ENCODE measurements around the gene SSMEM1.

- TF ChIP-seq CTCF (IDR thresholded peaks at IDR 0.05): no peak
- TF ChIP-seq EZH2 (IDR thresholded peaks at IDR 0.05; ENCODE audit: borderline replicate concordance, insufficient read depth, low read depth, low read length, poor library complexity, severe bottlenecking): no peak
Observed at GRCh38 chr7:130228840-130229502, 21.3 kb downstream of the SSMEM1 start.

All from B cell (primary cell).